ENCODE data around the gene TNNI3K.
"Not testable (repeated sequence)": the region's sequence is repeated elsewhere in the genome, so short reads cannot be mapped to it uniquely, and the experiment has no call there.

TNNI3K gene, protein sequence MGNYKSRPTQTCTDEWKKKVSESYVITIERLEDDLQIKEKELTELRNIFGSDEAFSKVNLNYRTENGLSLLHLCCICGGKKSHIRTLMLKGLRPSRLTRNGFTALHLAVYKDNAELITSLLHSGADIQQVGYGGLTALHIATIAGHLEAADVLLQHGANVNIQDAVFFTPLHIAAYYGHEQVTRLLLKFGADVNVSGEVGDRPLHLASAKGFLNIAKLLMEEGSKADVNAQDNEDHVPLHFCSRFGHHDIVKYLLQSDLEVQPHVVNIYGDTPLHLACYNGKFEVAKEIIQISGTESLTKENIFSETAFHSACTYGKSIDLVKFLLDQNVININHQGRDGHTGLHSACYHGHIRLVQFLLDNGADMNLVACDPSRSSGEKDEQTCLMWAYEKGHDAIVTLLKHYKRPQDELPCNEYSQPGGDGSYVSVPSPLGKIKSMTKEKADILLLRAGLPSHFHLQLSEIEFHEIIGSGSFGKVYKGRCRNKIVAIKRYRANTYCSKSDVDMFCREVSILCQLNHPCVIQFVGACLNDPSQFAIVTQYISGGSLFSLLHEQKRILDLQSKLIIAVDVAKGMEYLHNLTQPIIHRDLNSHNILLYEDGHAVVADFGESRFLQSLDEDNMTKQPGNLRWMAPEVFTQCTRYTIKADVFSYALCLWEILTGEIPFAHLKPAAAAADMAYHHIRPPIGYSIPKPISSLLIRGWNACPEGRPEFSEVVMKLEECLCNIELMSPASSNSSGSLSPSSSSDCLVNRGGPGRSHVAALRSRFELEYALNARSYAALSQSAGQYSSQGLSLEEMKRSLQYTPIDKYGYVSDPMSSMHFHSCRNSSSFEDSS

DNA sequence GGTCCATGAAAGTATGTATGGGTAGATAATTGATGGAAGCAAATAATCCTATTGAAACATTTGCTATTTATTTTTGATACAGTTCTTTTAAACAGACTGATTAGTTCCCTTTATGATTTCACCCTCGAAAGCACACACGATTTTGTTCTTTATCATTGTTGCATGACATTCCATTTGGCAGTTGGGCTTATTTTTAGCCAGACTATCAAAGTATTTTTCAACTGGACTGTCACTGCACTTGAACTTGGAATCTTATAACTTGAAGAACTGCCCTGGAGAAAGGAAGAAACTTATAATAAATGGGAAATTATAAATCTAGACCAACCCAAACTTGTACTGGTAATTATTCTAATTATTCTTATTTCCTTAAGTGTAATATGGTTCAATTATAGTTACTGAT lies at the start of gene TNNI3K:
Gene TNNI3K (plus strand): TSS at position 235 of the 400 bp plus-strand sequence. CDS start 65 bp downstream, at position 300.
- DNase-seq (ENCODE audit: low read depth in 2 of 2) = no peak

DNA sequence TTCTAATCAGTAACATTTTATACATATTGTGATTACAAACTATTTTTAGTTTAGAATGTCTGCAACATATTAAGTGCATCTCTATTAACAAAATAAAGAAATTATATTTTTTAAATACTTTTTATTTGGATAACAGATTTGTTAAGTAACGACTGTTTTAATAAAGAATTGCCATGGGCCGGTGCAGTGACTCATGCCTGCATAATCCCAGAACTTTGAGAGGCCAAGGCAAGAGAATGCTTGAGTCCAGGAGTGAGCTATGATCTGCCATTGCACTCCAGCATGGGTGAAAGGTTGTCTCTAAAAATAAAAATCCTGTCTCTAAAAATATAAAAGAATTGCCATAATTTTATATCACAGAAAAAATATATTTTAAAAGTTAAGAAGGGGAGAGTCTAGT lies 41.3 kb upstream of the TNNI3K start:
- DNase-seq (ENCODE audit: low read depth in 2 of 2) = no peak

- no peak for DNase-seq (ENCODE audit: low read depth in 2 of 2)
Measured at GRCh38 chr1:74195339-74195738, 39.8 kb upstream of the TNNI3K start.

DNA sequence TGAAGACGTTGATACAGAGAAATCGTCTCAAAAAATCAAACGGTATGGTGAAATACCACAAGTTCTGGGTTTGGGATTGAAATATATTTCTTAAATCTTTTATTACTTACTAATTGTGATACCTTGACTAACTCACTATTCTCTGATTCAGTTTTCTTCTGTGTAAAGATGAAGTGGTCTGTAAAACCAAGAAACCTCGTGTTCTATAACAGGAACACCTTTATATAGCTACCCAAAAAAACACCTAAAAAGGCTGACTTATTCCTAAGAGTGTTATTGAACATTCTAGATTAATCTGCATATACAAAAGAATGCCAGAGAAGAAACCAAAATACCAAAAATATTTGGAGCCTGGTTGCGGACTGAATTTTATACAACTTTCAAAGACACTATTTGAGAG lies 37.9 kb upstream of the TNNI3K start:
- DNase-seq (ENCODE audit: low read depth in 2 of 2) = no peak

DNA sequence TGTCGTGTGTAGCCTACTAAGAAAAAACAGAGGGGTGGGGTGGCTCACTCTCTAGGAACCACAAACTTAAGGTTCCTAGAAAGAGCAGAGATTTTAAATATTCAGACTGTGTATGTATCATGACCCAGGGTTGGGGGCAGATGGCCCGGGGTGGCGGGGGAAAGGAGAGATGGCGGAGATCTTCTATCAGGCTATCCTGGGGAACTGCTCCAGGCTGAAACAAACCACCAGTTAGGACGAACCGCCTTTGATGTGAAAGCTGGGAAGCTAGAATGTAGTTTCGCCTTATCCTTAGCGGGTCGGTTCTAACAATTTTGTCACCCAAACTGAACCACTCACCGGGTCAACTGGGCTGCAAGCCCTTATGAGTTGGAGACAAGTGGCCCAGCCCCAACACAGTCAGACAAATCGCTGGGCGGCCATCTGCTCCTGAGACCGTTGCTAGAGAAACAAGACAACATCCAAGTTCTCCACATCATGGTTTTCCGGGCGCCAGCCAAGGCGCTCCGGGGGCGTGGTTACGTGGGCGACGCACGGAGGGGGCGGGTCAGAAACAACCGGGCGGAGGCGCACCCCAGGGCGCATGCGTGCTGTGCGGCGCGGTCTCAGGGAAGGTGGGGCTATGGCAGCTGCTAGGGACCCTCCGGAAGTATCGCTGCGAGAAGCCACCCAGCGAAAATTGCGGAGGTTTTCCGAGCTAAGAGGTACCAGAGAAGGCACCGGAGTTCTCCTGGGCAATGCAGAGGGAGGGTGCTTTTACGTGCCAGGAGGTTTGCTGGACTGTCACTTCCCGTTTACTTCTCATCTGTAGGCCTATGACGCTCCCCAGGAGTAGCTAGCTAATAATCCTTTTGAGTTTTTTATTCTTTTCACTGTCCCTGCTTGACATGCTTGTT lies 37.3 kb upstream of the TNNI3K start, which contains the start of the genes FPGT and LRRIQ3:
Gene FPGT (plus strand): TSS at position 586 of the 896 bp plus-strand sequence. CDS start 37 bp downstream, at position 623.
Gene LRRIQ3 (minus strand): TSS at position 520 of the 896 bp plus-strand sequence. CDS start 14,492 bp downstream, outside the sequence.
- DNase-seq (ENCODE audit: low read depth in 2 of 2) = peak; percentile 89 to 94

DNA sequence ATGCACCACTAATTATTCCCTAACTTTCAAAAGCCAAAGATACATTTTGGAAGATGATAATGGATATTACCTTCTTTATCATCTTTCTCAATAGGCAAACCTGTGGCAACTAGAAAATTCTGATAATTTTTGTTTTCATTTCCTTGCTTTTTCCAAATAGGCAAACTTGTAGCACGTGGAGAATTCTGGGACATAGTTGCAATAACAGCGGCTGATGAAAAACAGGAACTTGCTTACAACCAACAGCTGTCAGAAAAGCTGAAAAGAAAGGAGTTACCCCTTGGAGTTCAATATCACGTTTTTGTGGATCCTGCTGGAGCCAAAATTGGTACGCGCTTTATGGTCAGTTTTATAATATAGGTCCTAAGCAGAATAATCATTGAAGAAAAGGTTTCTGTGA lies 35.7 kb upstream of the TNNI3K start:
- DNase-seq (ENCODE audit: low read depth in 2 of 2) = no peak

GRCh38 chr1:74205266-74205665 lies 29.9 kb upstream of the TNNI3K start:
- no peak for DNase-seq (ENCODE audit: low read depth in 2 of 2)

DNA sequence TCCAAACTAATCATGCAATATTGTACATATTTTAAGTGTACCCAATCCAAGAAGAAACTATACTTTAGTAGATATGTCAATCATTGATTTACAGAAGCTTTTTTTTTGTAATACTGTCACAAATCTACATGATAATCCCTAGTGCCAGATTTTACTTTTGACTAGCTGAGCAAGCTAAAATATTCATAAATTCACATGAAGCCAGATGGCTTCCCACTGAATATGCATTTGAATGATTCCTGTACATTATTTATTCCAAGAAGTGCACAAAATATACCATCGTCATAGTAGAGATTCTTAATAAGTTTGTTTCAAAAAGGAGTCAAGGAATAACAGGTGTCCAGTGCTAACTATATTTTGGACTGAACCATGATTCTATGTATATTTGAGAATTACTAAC lies 20.0 kb upstream of the TNNI3K start:
- no peak for DNase-seq (ENCODE audit: low read depth in 2 of 2)

DNA sequence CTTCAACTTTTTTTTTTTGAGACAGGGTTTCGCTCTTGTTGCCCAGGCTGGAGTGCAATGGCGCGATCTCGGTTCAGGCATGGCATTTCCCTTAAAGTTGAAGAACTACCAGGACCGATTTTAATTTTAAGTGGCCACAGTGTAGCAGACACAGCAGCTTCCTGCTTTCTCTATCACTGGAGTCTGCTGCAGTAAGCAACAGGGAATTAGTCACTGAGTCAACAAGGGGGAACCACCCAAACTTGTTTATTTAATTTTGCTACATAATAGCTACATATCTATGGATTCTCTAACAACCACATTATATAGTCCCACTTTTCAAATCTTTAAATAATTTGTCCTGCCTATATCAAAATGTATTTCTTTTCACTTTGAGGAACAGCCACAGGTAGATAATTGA lies 12.5 kb upstream of the TNNI3K start:
- no peak for DNase-seq (ENCODE audit: low read depth in 2 of 2)

GRCh38 chr1:74223453-74223852 lies 11.7 kb upstream of the TNNI3K start:
- no peak for DNase-seq (ENCODE audit: low read depth in 2 of 2)

- no peak for DNase-seq (ENCODE audit: low read depth in 2 of 2)
Measured at GRCh38 chr1:74236440-74236839, 1.3 kb downstream of the TNNI3K start.

DNA sequence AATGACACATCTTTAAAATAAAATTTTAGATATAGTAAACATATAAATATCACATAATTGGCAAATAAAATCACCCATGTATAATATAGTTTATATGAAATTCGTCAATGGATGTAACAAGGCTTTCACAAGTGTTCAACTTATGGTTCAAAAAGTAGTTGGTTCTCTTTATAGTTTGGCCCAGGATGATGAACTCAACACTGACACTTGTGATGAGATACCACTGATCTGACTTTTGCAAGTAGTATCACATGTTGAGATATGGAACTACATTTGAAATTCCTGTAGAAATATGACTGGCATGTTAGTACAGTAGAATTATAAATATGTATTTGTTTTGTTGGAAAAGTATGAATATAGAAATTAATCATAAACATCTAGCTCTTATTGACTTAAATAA lies 1.8 kb downstream of the TNNI3K start:
- DNase-seq (ENCODE audit: low read depth in 2 of 2) = no peak

DNA sequence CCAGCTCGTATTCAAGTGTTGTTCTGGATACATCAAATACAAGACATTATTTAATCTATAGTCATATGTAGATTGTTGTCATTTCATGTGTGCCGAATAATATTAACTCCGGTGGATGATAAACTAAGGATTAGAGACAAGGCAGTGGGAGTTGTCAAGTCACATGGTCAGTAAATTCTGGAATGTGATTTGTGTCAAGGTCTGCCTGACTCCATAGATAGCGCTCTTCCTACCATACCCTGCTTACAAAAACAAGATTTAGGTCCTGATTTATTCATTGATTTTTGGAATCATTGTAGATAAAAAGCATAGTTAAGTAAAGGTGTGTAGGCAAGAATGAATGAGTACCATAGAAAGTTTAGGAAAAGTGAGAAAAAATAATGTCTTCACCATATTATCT lies 2.6 kb downstream of the TNNI3K start:
- no peak for DNase-seq (ENCODE audit: low read depth in 2 of 2)

- no peak for DNase-seq (ENCODE audit: low read depth in 2 of 2)
Measured at GRCh38 chr1:74245168-74245772, 10.1 kb downstream of the TNNI3K start.

- no peak for DNase-seq (ENCODE audit: low read depth in 2 of 2)
Measured at GRCh38 chr1:74246315-74246714, 11.1 kb downstream of the TNNI3K start.

GRCh38 chr1:74247881-74248528 lies 12.8 kb downstream of the TNNI3K start:
- no peak for DNase-seq (ENCODE audit: low read depth in 2 of 2)

DNA sequence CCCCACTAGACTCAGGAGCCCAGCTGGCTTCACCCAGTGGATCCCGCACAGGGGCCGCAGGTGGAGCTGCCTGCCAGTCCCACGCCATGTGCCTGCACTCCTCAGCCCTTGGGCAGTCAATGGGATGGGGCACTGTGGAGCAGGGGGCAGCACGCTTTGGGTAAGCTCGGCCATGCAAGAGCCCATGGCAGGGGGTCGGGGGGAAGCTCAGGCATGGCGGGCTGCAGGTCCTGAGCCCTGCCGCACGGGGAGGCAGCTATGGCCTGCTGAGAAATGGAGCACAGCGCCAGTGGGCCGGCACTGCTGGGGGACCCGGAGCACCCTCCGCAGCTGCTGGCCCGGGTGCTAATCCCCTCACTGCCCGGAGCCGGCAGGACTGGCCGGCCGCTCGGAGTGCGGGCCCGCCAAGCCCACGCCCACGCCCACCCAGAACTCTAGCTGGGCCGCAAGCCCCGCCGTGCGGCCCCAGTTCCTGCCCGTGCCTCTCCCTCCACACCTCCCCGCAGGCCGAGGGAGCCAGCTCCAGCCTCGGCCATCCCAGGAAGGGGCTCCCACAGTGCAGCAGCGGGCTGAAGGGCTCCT lies 18.1 kb downstream of the TNNI3K start:
- not testable (repeated sequence) for DNase-seq (ENCODE audit: low read depth in 2 of 2)

DNA sequence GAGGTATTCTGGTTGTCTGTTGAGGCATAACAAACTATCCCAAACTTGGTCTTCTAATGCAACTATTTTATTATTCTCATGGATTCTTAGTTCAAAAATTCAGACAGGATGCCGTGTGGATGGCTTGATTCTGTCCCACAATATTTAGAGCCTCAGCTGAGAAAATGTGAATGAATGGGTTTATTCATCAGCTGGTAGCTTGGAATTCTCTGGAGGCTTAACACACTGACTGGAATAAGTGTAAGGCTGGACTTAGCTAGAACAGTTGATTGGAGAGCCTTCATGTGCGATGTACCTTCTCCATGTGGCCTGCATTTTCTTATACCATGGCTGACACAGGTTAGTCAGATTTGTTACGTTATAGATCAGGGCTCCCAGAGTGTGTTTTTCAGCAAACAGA lies 30.8 kb downstream of the TNNI3K start:
- DNase-seq (ENCODE audit: low read depth in 2 of 2) = no peak

- DNase-seq (ENCODE audit: low read depth in 2 of 2) = no peak
Measured at GRCh38 chr1:74271503-74271902, 36.3 kb downstream of the TNNI3K start.

- no peak for DNase-seq (ENCODE audit: low read depth in 2 of 2)
Measured at GRCh38 chr1:74280642-74281396, 45.6 kb downstream of the TNNI3K start.

All from stimulated activated CD8-positive, alpha-beta memory T cell treated with anti-CD3 and anti-CD28 coated beads, Interleukin-7, amount 100 ng/mL, for 4 hours (primary cell).